ENCODE results near the gene CTBS.

GRCh38 chr1:84581648-84582047 lies 7.4 kb upstream of the CTBS start:
- TF ChIP-seq, protein P1, sequence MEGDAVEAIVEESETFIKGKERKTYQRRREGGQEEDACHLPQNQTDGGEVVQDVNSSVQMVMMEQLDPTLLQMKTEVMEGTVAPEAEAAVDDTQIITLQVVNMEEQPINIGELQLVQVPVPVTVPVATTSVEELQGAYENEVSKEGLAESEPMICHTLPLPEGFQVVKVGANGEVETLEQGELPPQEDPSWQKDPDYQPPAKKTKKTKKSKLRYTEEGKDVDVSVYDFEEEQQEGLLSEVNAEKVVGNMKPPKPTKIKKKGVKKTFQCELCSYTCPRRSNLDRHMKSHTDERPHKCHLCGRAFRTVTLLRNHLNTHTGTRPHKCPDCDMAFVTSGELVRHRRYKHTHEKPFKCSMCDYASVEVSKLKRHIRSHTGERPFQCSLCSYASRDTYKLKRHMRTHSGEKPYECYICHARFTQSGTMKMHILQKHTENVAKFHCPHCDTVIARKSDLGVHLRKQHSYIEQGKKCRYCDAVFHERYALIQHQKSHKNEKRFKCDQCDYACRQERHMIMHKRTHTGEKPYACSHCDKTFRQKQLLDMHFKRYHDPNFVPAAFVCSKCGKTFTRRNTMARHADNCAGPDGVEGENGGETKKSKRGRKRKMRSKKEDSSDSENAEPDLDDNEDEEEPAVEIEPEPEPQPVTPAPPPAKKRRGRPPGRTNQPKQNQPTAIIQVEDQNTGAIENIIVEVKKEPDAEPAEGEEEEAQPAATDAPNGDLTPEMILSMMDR (IDR thresholded peaks at IDR 0.05), result no peak
- TF ChIP-seq POLR2A (IDR thresholded peaks at IDR 0.05) (no peak), POLR2AphosphoS5 (IDR thresholded peaks at IDR 0.05) (no peak), EP300 (IDR thresholded peaks at IDR 0.05; ENCODE audit: low read depth) (no peak)
